GM12892 (cell line): ENCODE measurements around the gene UBE2O.

Experiments
- POLR2A ChIP-seq: IDR thresholded peaks from 2 replicates; pipeline ENCODE4 v1.6.1; 2011; ENCODE audit warnings: low read depth, low read length, control low read depth
- POLR2AphosphoS5 ChIP-seq: IDR thresholded peaks from 2 replicates; pipeline ENCODE4 v1.6.1; 2011; ENCODE audit warnings: low read depth, low read length, control low read depth
- TAF1 ChIP-seq: IDR thresholded peaks from 2 replicates; pipeline ENCODE4 v1.6.1; 2011; ENCODE audit warnings: low read depth, mild to moderate bottlenecking, control low read depth, low read length, borderline replicate concordance

DNA sequence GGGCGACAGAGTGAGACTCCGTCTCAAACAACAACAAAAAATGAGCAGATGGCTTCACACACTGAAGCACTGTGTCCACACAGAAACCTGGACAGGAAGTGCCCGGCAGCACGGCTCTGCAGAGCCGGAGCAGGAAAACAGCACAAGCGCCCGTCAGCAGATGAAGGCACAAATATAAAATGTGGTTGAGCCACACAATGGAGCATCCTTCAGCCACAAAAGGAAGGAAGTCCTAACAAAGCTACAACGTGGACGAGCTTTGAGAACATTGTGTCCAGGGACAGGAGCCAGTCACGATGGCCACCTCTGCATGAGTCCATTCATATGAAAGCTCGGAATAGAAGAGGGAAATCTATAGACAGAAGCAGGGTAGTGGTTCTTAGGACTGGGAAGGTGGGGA is 32.6 kb upstream of the UBE2O start:
- no peak for TF ChIP-seq POLR2A
- TF ChIP-seq POLR2AphosphoS5, result no peak
- TF ChIP-seq TAF1, result no peak
